HPDE6-E6E7 (cell line): ENCODE data around the gene RAB3IL1.
"Not testable (repeated sequence)": the region's sequence is repeated elsewhere in the genome, so short reads cannot be mapped to it uniquely, and the experiment has no call there.

Experiments
- DNase-seq: peaks from one replicate; pipeline ENCODE4 v3.0.0; 2011; ENCODE audit warnings: missing footprints; ENCODE audit errors: extremely low spot score

Gene RAB3IL1

GRCh38 chr11:61917334-61918109 lies at the start of gene RAB3IL1:
TSS of gene RAB3IL1 (minus strand) at chr11:61917566. CDS start at chr11:61917367, 199 bp downstream.
- no peak for DNase-seq

GRCh38 chr11:61966734-61967115 lies 49.4 kb upstream of the RAB3IL1 start:
- no peak for DNase-seq

DNA sequence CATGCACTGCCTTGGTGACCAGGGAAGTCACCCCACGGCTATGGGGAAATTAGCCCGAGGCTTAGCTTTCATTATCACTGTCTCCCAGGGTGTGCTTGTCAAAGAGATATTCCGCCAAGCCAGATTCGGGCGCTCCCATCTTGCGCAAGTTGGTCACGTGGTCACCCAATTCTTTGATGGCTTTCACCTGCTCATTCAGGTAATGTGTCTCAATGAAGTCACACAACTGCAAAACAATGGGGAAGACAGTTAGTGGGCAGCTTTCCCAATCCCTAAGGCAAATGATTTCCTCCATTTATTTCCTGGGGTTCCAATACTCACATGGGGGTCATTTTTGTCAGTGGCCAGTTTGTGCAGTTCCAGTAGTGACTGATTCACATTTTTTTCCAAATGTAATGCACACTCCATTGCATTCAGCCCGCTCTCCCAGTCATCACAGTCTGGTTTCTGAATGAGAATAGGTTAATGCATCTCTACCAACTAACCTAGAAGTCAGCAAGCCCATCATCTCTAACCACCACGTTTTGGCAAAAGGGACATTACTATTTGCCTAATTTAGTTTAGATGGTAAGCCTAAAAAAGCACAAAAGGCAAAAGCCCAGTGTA lies 47.4 kb upstream of the RAB3IL1 start:
- DNase-seq, result not testable (repeated sequence)

DNA sequence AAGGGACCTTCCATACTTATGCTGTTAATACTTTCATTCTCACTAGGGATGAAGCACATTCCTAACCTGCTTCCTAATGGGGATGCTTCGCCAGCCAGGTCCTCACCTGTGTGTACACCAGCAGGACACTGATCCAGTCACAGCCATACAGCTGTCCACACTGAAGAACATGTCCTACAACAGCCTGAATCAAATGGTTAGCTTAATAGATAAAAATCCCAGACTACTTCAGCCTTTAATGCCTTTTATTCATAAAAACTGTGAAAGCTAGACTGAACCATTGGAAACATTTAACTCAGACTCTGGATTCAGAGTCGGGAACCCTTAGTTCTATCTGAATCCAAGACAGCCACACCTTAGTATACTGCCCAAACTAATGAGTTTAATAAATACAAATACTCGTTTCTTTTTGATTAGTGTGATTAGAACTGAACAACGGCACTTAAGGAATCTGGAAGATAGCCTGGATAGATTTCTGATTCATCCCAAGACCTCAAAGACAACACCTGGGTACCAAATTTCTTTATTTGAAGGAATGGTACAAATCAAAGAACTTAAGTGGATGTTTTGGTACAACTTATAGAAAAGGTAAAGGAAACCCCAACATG lies 46.8 kb upstream of the RAB3IL1 start:
- no peak for DNase-seq

- DNase-seq, result no peak
These were observed 46.1 kb upstream of the RAB3IL1 start for GRCh38 chr11:61963282-61964057.

DNA sequence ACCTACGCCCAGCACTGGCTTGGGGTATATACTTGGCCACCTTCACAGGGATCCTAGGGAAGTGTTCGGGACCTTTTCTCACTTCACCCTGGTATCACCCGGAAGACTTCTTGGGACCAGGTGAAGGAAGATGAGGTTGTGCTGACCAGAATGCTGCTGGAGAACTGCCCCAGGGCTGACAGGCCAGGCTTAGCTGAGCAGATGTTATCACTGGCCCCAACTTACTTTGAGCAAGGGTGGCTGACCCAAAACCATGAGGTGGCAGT lies 45.6 kb upstream of the RAB3IL1 start:
- no peak for DNase-seq

DNA sequence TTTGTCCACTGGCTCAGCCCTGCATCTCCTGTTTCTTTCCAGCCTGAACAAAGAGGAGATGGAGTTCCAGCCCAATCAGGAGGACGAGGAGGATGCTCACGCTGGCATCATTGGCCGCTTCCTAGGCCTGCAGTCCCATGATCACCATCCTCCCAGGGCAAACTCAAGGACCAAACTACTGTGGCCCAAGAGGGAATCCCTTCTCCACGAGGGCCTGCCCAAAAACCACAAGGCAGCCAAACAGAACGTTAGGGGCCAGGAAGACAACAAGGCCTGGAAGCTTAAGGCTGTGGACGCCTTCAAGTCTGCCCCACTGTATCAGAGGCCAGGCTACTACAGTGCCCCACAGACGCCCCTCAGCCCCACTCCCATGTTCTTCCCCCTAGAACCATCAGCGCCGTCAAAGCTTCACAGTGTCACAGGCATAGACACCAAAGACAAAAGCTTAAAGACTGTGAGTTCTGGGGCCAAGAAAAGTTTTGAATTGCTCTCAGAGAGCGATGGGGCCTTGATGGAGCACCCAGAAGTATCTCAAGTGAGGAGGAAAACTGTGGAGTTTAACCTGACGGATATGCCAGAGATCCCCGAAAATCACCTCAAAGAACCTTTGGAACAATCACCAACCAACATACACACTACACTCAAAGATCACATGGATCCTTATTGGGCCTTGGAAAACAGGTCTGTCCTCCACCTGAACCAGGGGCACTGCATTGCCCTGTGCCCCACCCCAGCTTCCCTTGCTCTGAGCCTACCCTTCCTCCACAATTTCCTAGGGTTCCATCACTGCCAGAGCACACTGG lies 45.0 kb upstream of the RAB3IL1 start:
- DNase-seq, result no peak

GRCh38 chr11:61961570-61962212 lies 44.3 kb upstream of the RAB3IL1 start:
- no peak for DNase-seq

- no peak for DNase-seq
These were observed 43.2 kb upstream of the RAB3IL1 start for GRCh38 chr11:61960532-61960931.

GRCh38 chr11:61959678-61960077 lies 42.3 kb upstream of the RAB3IL1 start:
- no peak for DNase-seq

DNA sequence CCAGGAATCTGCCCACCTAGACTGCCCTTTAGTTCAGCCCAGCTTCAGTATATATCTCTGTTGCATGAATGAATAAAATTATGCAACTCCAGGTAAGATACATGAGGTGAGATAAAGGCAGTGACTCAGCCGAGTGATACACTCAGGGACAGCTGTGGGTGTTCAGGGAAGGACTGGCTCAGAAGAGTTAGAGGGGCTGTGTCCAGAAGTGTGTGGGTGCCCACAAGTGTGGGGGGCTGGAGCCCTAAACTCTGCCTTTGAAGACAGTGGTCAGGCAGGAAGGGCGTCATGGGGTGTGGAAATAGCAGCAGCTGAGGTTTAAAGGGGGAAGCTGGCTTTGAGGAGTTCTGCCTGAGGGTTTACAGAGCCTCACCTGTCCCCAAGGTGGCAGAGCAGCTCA lies 41.7 kb upstream of the RAB3IL1 start:
- peak; percentile 73 for DNase-seq

DNA sequence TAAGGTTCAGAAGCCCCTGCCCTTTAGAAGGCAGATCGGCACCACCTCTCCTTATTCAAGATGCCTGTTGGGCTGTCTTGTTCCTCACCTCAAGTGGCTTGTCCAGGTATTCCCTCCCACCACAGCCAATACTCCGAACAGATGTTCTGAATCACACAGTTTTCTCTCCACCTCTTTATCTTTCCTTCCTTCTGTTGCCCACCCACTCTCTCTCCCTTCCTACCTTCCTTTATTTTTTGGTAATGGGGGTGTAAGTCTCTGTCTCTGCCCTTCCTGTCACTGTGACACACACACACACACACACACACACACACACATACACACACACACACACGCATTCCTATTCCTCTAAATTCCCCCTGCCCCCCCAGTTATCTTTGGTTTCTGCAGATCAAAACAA lies 41.2 kb upstream of the RAB3IL1 start:
- DNase-seq, result no peak

GRCh38 chr11:61957021-61957770 lies 39.8 kb upstream of the RAB3IL1 start:
- no peak for DNase-seq

DNA sequence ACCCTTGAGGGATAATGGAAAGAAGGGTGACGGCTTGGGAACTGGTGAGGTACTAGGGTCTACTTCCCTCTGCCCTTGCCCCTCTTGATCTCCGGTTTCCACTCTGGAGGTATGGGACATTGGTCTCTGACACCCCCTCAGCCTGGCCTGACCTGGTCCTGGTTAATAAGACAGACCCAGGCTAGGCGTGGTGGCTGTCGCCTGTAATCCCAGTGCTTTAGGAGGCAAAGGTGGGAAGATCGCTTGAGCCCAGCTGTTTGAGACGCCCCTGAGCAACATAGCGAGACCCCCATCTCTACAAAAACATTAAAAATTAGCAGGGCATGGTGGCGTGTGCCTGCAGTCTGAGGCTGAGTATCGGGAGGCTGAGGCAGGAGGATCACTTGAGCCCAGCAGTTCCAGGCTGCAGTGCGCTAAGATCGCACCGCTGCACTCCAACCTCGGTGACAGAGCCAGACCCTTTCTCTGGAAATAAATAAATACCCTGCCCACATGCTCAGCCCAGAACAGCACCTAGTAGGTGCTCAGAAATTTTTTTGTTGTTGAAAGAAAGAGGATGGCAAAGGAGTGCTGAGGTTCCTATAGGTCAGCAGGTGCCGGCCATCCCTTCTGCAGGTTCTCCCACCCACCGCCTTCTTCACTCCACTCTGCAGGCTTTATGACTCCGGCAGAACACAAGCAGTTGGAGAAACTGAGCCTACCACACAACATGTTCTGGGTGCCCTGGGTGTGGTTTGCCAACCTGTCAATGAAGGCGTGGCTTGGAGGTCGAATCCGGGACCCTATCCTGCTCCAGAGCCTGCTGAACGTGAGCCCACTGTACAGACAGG lies 39.0 kb upstream of the RAB3IL1 start:
- no peak for DNase-seq

GRCh38 chr11:61955422-61956135 lies 38.2 kb upstream of the RAB3IL1 start:
- DNase-seq, result no peak

DNA sequence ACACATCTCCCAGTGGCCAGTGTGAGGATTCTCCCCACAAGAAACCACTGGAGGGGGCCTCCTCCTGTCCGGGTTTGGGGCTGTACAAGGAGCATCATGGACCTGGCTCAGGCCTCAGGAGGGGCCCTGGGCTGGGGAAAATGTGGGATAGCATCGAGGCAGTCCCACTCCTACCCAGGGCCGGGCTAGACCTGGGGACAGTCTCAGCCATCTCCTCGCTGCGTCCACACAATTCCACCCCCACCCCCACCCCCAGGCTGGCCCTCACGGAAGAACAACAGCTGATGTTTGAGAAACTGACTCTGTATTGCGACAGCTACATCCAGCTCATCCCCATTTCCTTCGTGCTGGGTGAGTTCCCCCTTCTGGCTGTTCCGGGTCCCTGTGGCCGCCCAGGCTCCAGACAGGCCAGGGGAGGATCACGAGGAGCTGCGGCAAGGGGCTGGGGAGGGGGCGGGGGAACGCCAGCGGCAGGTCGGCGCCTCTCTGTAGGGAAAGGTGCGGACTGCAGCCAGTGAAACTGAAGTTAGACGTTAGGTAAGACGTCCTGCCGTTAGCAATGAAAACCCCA lies 37.6 kb upstream of the RAB3IL1 start:
- peak; percentile 59 for DNase-seq

- no peak for DNase-seq
These were observed 36.9 kb upstream of the RAB3IL1 start for GRCh38 chr11:61954106-61954850.

DNA sequence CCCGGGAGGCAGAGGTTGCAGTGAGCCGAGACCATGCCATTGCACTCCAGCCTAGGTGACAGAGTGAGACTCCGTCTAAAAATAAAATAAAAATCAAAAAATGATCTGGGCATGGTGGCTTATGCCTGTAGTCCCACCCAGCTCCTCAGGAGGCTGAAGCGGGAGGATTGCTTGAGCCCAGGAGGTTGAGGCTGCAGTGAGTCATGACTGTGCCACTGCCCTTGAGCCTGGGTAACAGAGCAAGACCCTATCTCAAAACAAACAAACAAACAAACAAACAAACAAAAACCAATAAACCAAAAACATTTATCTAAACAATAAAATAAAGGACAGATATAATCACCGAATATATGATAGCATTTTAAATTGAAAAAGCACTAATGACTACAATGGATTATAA lies 36.3 kb upstream of the RAB3IL1 start:
- not testable (repeated sequence) for DNase-seq
